MM.1S (cell line): ENCODE data around the gene RAPGEF4.

Experiments used
- DNase-seq: peaks from one replicate; pipeline ENCODE4 v3.0.0-alpha.2; 2015
- H2AFZ ChIP-seq: fragments of 300-600 bp; sonication (generic); 2 replicates; pipeline ENCODE4 v1.6.0; 2016; ENCODE audit warnings: antibody characterized with exemption, low read length
- H3F3A ChIP-seq: fragments of 300-600 bp; sonication (generic); 2 replicates; pipeline ENCODE4 v1.6.1; 2016; ENCODE audit warnings: mild to moderate bottlenecking, antibody characterized with exemption, low read length, moderate library complexity, mixed read lengths; ENCODE audit not compliant: insufficient read depth
- H3K27ac ChIP-seq: fragments of 300-600 bp; sonication (generic); 2 replicates; pipeline ENCODE4 v1.5.1; 2016; ENCODE audit warnings: mild to moderate bottlenecking, low read length
- H3K27me3 ChIP-seq: fragments of 300-600 bp; sonication (generic); replicated peaks from 2 replicates; pipeline ENCODE4 v1.6.0; 2016; ENCODE audit warnings: low read length; ENCODE audit not compliant: insufficient read depth
- H3K36me3 ChIP-seq: fragments of 300-600 bp; sonication (generic); replicated peaks from 2 replicates; pipeline ENCODE4 v1.6.1; 2016; ENCODE audit warnings: mild to moderate bottlenecking, low read length, mixed read lengths; ENCODE audit not compliant: insufficient read depth
- H3K4me1 ChIP-seq: fragments of 300-600 bp; sonication (generic); 2 replicates; pipeline ENCODE4 v1.6.1; 2016; ENCODE audit warnings: low read length, mixed read lengths
- H3K4me2 ChIP-seq: fragments of 300-600 bp; sonication (generic); 2 replicates; pipeline ENCODE4 v1.6.0; 2016; ENCODE audit warnings: low read depth, low read length
- H3K4me3 ChIP-seq: fragments of 300-600 bp; sonication (generic); 2 replicates; pipeline ENCODE4 v1.5.1; 2016; ENCODE audit warnings: low read length, mixed read lengths
- H3K79me2 ChIP-seq: fragments of 300-600 bp; sonication (generic); 2 replicates; pipeline ENCODE4 v1.6.1; 2016; ENCODE audit warnings: mixed run types, low read length, mixed read lengths
- H3K9ac ChIP-seq: fragments of 300-600 bp; sonication (generic); 2 replicates; pipeline ENCODE4 v1.6.1; 2016; ENCODE audit warnings: low read length, mixed read lengths
- H3K9me2 ChIP-seq: fragments of 300-600 bp; sonication (generic); replicated peaks from 2 replicates; pipeline ENCODE4 v1.6.1; 2016; ENCODE audit warnings: mild to moderate bottlenecking, low read length, mixed read lengths; ENCODE audit not compliant: insufficient read depth
- H3K9me3 ChIP-seq: fragments of 300-600 bp; sonication (generic); replicated peaks from 2 replicates; pipeline ENCODE4 v1.6.1; 2016; ENCODE audit warnings: mild to moderate bottlenecking, low read length, mixed read lengths; ENCODE audit not compliant: insufficient read depth
- H4K20me1 ChIP-seq: fragments of 300-600 bp; sonication (generic); 2 replicates; pipeline ENCODE4 v1.6.1; 2016; ENCODE audit warnings: mild to moderate bottlenecking, low read length, moderate library complexity, mixed read lengths; ENCODE audit not compliant: insufficient read depth
- EZH2 ChIP-seq: fragments of 300-600 bp; sonication (generic); optimal IDR thresholded peaks from 2 replicates; pipeline ENCODE3; 2017; ENCODE audit warnings: low read depth, mild to moderate bottlenecking, antibody characterized with exemption, low read length, mixed read lengths
- EZH2phosphoT487 ChIP-seq: fragments of 300-600 bp; sonication (generic); IDR thresholded peaks from 2 replicates; pipeline ENCODE4 v1.6.1; 2018; ENCODE audit warnings: antibody characterized with exemption, low read length
- TF ChIP-seq, protein P1 (sequence below): fragments of 300-600 bp; sonication (generic); IDR thresholded peaks from 2 replicates; pipeline ENCODE4 v1.5.1; 2016; ENCODE audit warnings: antibody characterized with exemption, low read length, mixed read lengths

Gene RAPGEF4

DNA sequence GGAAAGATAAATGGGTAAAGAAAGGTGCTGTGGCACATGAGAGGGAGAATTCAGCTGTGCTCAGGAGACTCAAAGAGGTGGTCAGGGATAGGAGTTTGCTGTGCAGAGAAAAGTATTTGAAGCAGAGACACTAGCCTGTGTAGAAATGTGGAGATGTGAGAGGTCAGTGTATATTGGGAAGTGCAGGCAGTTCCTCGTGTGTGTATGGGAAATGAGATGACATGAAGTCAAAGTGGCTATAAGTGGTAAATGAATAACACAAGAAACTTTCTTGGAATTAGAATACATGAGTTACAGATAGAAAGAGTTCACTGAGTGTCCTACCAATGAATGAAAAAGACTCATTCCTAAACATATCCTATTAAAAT is 351.6 kb downstream of the RAPGEF4 start:
- H3K9me3 ChIP-seq, result no peaks in the 10 kb centered on the region
- H3K9ac ChIP-seq, result no peak overlapping the region
- H3K27me3 ChIP-seq, result no peaks in the 10 kb centered on the region
- no peaks in the 10 kb centered on the region for H3K36me3 ChIP-seq
- H3K79me2 ChIP-seq, result no peaks in the 10 kb centered on the region
- no peak overlapping the region for H3K4me3 ChIP-seq
- H3K9me2 ChIP-seq, result no peaks in the 10 kb centered on the region
- TF ChIP-seq, protein P1, sequence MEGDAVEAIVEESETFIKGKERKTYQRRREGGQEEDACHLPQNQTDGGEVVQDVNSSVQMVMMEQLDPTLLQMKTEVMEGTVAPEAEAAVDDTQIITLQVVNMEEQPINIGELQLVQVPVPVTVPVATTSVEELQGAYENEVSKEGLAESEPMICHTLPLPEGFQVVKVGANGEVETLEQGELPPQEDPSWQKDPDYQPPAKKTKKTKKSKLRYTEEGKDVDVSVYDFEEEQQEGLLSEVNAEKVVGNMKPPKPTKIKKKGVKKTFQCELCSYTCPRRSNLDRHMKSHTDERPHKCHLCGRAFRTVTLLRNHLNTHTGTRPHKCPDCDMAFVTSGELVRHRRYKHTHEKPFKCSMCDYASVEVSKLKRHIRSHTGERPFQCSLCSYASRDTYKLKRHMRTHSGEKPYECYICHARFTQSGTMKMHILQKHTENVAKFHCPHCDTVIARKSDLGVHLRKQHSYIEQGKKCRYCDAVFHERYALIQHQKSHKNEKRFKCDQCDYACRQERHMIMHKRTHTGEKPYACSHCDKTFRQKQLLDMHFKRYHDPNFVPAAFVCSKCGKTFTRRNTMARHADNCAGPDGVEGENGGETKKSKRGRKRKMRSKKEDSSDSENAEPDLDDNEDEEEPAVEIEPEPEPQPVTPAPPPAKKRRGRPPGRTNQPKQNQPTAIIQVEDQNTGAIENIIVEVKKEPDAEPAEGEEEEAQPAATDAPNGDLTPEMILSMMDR, result no peak
- TF ChIP-seq EZH2 (no peak), EZH2phosphoT487 (no peak)
- H2AFZ ChIP-seq, result no peak overlapping the region
- no peak overlapping the region for H3K4me2 ChIP-seq
- H3K27ac ChIP-seq, result no peak overlapping the region
- no peak for DNase-seq
- no peaks in the 10 kb centered on the region for H3K4me1 ChIP-seq
- no peaks in the 10 kb centered on the region for H4K20me1 ChIP-seq
- H3F3A ChIP-seq, result no peaks in the 10 kb centered on the region

DNA sequence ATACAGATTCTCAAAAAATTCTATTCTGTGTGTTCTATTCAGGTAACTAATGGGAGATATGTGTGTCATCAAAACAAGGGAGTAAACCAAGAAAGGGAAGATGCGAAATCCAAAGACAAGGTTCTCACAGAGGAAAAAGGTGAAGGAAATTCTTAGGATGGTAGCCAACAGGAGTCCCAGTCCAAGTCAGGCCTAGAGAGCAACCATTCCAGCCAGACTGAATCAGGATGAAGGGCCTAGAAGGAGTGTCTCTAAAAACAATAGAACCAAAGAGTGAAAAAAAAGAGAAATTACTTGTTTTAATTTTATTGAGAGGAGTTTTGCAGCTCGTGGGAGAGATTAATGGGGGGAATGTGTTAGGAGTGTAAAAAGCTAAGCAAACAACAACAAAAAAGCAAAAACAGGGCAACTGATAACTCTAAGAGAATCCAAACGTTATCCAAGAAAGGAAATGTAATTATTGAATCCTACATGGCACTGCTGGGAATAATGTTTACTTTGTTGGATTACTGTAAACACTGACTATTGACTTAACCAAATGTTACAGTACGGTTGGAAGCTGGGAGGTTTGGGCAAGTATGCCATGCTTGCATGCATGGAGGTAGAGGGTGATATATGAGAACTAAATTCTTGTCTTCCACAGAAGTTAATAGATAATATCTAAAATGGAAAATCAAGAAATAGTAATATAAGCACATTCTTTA is 352.3 kb downstream of the RAPGEF4 start:
- Histone ChIP-seq H3F3A (no peaks in the 10 kb centered on the region), H3K4me1 (no peaks in the 10 kb centered on the region), H3K4me3 (no peak overlapping the region), H3K9me2 (no peaks in the 10 kb centered on the region), H3K9me3 (no peaks in the 10 kb centered on the region), H4K20me1 (no peaks in the 10 kb centered on the region), H3K36me3 (no peaks in the 10 kb centered on the region), H3K4me2 (no peak overlapping the region), H3K79me2 (no peaks in the 10 kb centered on the region), H2AFZ (no peak overlapping the region), H3K27ac (no peak overlapping the region), H3K27me3 (no peaks in the 10 kb centered on the region), H3K9ac (no peak overlapping the region)
- no peak for DNase-seq
- TF ChIP-seq EZH2phosphoT487 (no peak), EZH2 (no peak)
- TF ChIP-seq, protein P1, result no peak

DNA sequence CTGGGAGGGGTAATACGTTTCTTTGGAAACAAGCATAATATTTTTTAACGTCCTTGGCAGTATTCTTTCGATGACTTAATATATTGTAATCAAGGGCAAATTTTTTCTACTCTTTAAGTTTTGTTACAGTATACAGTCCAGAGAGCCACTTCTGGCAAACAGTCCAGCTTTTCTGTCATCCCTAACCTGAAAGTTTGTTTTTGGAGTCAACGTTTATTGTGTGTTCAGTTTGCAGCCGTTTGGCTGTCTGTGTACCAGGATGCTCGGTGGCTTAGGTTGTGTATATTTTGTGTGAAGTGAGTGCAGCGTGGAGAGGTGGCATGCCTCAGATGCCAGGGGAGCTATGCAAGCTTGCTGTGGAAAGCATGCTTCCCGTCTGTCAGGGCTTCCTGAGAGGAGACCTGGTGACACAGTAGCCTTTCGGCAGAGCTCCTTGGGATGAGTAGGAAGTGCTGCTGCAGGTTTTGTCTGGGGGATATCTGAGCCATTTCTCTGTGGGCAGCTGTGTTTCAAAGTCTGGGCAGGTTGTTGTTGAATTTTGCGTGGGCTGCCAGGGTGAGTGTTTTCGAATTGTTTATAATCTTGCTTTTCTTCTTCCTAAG is 354.7 kb downstream of the RAPGEF4 start:
- H3K9ac ChIP-seq, result no peak overlapping the region
- H3K4me3 ChIP-seq, result no peak overlapping the region
- no peaks in the 10 kb centered on the region for H3K9me2 ChIP-seq
- no peaks in the 10 kb centered on the region for H3K79me2 ChIP-seq
- no peak for DNase-seq
- no peak overlapping the region for H3K27ac ChIP-seq
- H3F3A ChIP-seq, result no peaks in the 10 kb centered on the region
- H3K4me2 ChIP-seq, result no peak overlapping the region
- no peaks in the 10 kb centered on the region for H3K36me3 ChIP-seq
- no peaks in the 10 kb centered on the region for H3K9me3 ChIP-seq
- no peaks in the 10 kb centered on the region for H3K27me3 ChIP-seq
- TF ChIP-seq EZH2 (no peak), EZH2phosphoT487 (no peak)
- TF ChIP-seq, protein P1, result no peak
- H4K20me1 ChIP-seq, result no peaks in the 10 kb centered on the region
- no peak overlapping the region for H2AFZ ChIP-seq
- no peaks in the 10 kb centered on the region for H3K4me1 ChIP-seq
